PC-9 (cell line): ENCODE data around the gene RASD2. TPM values are rescaled to one million over a fixed set of nuclear protein-coding genes. Genes with fewer than 3 reads are reported as not detected.

Experiments used
- BruUV-seq: library from RNA; stranded (reverse); fragments of 400-500 nt; replicated peaks from 2 replicates; lab custom pipeline; 2021; lab: Mats Ljungman, UMichigan
- CTCF ChIA-PET: fragments of 300-600 bp; sonication (Branson Sonifier 250); formaldehyde crosslinking; loops from one replicate; lab custom pipeline; 2022; ENCODE audit warnings: antibody characterized with exemption; lab: Charles Lee
- POLR2A ChIA-PET: fragments of 300-600 bp; sonication (Branson Sonifier 250); formaldehyde crosslinking; loops from one replicate; lab custom pipeline; 2022; ENCODE audit warnings: antibody characterized with exemption; ENCODE audit not compliant: unreplicated experiment; lab: Charles Lee
- DNase-seq, 2 experiments: peaks; one replicate each; pipeline versions ENCODE4 v3.0.0 to v3.0.0-alpha.2; 2015 to 2022; ENCODE audit warnings: mixed read lengths in 1 of 2
- H2AFZ ChIP-seq: fragments of 200-600 bp; sonication (generic); 2 replicates; pipeline ENCODE4 v1.8.1; 2017; ENCODE audit warnings: antibody characterized with exemption
- H3F3A ChIP-seq: fragments of 200-600 bp; sonication (generic); 2 replicates; pipeline ENCODE4 v1.8.1; 2017; ENCODE audit warnings: antibody characterized with exemption, mild to moderate bottlenecking, low read depth; ENCODE audit not compliant: insufficient read depth
- H3K27ac ChIP-seq: fragments of 200-600 bp; sonication (generic); 2 replicates; pipeline ENCODE4 v1.6.1; 2016; ENCODE audit warnings: mixed run types
- H3K27me3 ChIP-seq: fragments of 200-600 bp; sonication (generic); 2 replicates; pipeline ENCODE4 v1.6.1; 2016; ENCODE audit warnings: low read depth, mixed run types; ENCODE audit not compliant: insufficient read depth
- H3K36me3 ChIP-seq: fragments of 200-600 bp; sonication (generic); 2 replicates; pipeline ENCODE4 v1.6.1; 2016; ENCODE audit warnings: low read depth, mixed run types
- H3K4me1 ChIP-seq: fragments of 200-600 bp; sonication (generic); replicated peaks from 2 replicates; pipeline ENCODE4 v1.6.1; 2016; ENCODE audit warnings: mixed run types; ENCODE audit not compliant: insufficient read depth
- H3K4me2 ChIP-seq: fragments of 200-600 bp; sonication (generic); 2 replicates; pipeline ENCODE4 v1.6.1; 2017; ENCODE audit warnings: mixed run types
- H3K4me3 ChIP-seq: fragments of 200-600 bp; sonication (generic); 2 replicates; pipeline ENCODE4 v1.6.1; 2016; ENCODE audit warnings: mixed run types
- H3K79me2 ChIP-seq: fragments of 200-600 bp; sonication (generic); 2 replicates; pipeline ENCODE4 v1.6.1; 2017; ENCODE audit warnings: low read depth, mixed run types
- H3K9me2 ChIP-seq: fragments of 200-600 bp; sonication (generic); 2 replicates; pipeline ENCODE4 v1.8.1; 2017; ENCODE audit warnings: mild to moderate bottlenecking; ENCODE audit not compliant: insufficient read depth
- H3K9me3 ChIP-seq: fragments of 200-600 bp; sonication (generic); 2 replicates; pipeline ENCODE4 v1.8.1; 2016; ENCODE audit warnings: low read depth; ENCODE audit not compliant: insufficient read depth
- H4K20me1 ChIP-seq: fragments of 200-600 bp; sonication (generic); 2 replicates; pipeline ENCODE4 v1.8.1; 2017; ENCODE audit not compliant: insufficient read depth
- EZH2 ChIP-seq: fragments of 200-600 bp; sonication (generic); IDR thresholded peaks from 2 replicates; pipeline ENCODE4 v1.8.0; 2017; ENCODE audit warnings: antibody characterized with exemption, low read depth
- intact Hi-C: fragments of 100-400 bp; cut with micrococcal nuclease; formaldehyde crosslinking; loops from one replicate; pipeline ENCODE4 v1.10.0; 2022; ENCODE audit not compliant: unreplicated experiment
- total RNA-seq: library from RNA; stranded (reverse); gene quantifications from 2 replicates; pipeline ENCODE4 v1.2.3, GENCODE V29; 2021
- TF ChIP-seq, protein P1 (sequence below): fragments of 200-600 bp; sonication (generic); conservative IDR thresholded peaks from 2 replicates; pipeline ENCODE4 v1.6.1; 2017; ENCODE audit warnings: mixed run types, antibody characterized with exemption, mild to moderate bottlenecking, moderate library complexity

RASD2 gene
- total RNA-seq, 1 experiment from 2014 or later: 0.70 TPM

DNA sequence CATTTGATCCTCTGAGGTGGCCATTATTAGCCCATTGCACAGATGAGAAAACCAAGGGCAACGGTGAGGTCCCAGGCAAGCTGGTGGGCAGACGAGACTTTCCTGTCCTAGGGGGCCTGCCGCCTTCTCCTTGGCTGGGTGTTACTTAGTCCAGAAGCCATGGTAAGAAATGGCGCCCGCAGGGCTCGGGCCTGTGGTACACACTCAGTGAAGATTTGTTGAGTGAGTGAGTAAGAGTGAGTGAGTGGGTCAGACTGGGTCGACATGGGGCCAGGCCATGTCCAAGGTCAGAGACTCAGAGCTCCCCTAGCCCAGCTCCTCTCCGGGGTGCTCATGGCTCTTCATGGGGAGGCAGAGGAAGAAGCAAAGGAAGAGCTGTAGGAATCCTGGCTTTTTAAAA lies 36.0 kb downstream of the RASD2 start:
- Histone ChIP-seq H3F3A (peaks cover 43% of the 10 kb centered on the region), H3K4me2 (no peak overlapping the region), H3K27me3 (no peaks in the 10 kb centered on the region), H2AFZ (no peak overlapping the region), H3K36me3 (peaks cover 36% of the 10 kb centered on the region), H3K4me1 (no peaks in the 10 kb centered on the region), H4K20me1 (0 out of 2 replicates have a peak, but pooled peaks cover 9% of the 10 kb centered on the region), H3K4me3 (no peak overlapping the region), H3K9me3 (no peaks in the 10 kb centered on the region), H3K27ac (no peak overlapping the region), H3K9me2 (no peaks in the 10 kb centered on the region), H3K79me2 (peaks cover 24% of the 10 kb centered on the region)
- ChIA-PET CTCF (no interaction called here), POLR2A (no interaction called here)
- BruUV-seq: no TSS peak
- TF ChIP-seq EZH2: no peak
- TF ChIP-seq, protein P1, sequence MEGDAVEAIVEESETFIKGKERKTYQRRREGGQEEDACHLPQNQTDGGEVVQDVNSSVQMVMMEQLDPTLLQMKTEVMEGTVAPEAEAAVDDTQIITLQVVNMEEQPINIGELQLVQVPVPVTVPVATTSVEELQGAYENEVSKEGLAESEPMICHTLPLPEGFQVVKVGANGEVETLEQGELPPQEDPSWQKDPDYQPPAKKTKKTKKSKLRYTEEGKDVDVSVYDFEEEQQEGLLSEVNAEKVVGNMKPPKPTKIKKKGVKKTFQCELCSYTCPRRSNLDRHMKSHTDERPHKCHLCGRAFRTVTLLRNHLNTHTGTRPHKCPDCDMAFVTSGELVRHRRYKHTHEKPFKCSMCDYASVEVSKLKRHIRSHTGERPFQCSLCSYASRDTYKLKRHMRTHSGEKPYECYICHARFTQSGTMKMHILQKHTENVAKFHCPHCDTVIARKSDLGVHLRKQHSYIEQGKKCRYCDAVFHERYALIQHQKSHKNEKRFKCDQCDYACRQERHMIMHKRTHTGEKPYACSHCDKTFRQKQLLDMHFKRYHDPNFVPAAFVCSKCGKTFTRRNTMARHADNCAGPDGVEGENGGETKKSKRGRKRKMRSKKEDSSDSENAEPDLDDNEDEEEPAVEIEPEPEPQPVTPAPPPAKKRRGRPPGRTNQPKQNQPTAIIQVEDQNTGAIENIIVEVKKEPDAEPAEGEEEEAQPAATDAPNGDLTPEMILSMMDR: no peak
- DNase-seq: no peak
- intact Hi-C loops: no loop called here

DNA sequence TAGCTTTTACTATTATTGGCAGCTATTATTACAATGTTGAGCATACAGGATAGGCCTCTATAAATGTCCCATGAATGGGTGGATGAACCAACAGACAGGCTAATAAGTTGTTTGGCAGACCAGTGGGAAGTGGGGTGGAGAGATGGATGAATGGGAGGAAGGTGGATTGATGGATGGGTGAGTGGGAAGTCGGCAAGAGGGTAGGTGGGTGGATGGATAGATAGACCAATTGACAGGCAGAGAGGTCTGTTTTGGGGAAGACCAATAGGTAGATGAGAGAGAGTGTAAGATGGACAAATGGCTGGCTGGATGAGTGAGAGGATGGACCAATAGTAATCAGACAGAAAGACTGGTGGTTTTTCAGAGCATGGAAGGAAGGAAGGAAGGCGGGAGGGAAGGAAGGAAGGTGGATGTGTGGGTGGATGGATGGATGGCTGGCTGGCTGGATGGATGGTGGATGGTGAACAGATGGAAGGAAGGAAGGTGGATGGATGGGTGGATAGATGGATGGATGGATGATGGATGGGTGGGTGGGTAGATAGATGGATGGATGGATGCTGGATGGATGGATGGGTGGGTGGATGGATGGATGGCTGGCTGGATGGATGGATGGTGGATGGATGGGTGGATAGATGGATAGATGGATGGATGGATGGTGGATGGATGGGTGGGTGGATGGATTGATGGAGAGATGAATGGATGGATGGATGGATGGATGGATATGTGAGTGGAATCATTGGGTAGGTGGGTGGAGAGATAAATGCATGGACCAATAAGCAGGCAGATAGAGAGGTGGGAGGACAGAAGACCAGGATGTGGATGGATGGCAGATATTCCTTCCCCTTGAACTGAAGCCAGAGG lies 37.4 kb downstream of the RASD2 start:
- intact Hi-C loops: no loop called here
- Histone ChIP-seq H3F3A (peaks cover 41% of the 10 kb centered on the region; the same call in 1 of the 2 replicates), H3K9me2 (no peaks in the 10 kb centered on the region), H3K27ac (no peak overlapping the region), H4K20me1 (peaks cover 20% of the 10 kb centered on the region), H3K79me2 (peaks cover 37% of the 10 kb centered on the region), H2AFZ (no peak overlapping the region), H3K9me3 (no peaks in the 10 kb centered on the region), H3K27me3 (no peaks in the 10 kb centered on the region), H3K4me3 (no peak overlapping the region), H3K36me3 (peaks cover 38% of the 10 kb centered on the region), H3K4me2 (no peak overlapping the region), H3K4me1 (peaks cover 10% of the 10 kb centered on the region)
- ChIA-PET CTCF (interaction anchor here (0.5 kb wide), 1 partner anchor 242 kb away, joined by 3 read pairs; no protein-coding TSS in a partner anchor), POLR2A (interaction anchor here (0.6 kb wide), 1 partner anchor 34 kb away, joined by 5 read pairs; no protein-coding TSS in a partner anchor)
- DNase-seq: no peak
- TF ChIP-seq, protein P1: no peak
- no peak for TF ChIP-seq EZH2
- BruUV-seq: no TSS peak

DNA sequence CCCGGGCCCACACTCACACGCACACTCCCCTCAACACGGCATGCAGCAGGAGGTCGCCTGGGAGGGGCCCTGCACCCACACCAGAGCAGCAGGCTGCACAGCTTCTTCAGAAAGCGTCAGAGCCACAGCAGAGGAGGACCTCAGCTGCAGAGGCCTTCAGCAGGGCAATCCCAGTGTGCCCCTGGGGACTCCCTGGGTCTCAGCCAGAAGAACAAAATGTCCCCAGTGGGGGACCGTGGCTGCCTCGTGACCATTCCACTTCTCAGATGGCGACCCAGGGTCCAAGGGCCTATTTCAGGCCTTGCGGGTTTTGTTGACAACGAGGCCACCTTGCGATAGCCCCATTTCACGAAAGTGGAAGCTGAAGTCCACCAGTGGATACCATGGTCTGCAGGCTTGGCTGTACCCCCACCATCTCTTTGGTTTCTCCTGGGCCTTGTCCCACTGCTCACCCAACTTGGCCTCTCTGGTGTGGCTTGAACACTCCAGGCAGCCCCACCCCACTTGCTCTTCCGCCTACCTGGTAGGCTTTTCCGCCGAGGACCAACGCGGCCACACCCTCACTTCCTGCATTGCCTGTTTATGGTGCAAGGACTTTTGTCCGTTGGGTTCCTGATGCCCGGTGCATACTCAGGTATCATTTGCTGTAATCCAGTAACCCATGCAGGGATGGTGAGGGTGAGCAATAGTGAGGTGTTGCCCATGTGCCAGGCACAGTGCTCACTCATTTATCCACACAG lies 38.4 kb downstream of the RASD2 start:
- Histone ChIP-seq H3K36me3 (peaks cover 35% of the 10 kb centered on the region), H3F3A (peaks cover 40% of the 10 kb centered on the region; the same call in 1 of the 2 replicates), H2AFZ (no peak overlapping the region), H4K20me1 (peaks cover 18% of the 10 kb centered on the region), H3K27ac (no peak overlapping the region), H3K4me3 (no peak overlapping the region), H3K27me3 (no peaks in the 10 kb centered on the region), H3K9me2 (no peaks in the 10 kb centered on the region), H3K79me2 (peaks cover 47% of the 10 kb centered on the region), H3K9me3 (no peaks in the 10 kb centered on the region), H3K4me1 (peaks cover 20% of the 10 kb centered on the region), H3K4me2 (no peak overlapping the region)
- BruUV-seq: no TSS peak
- intact Hi-C loops: no loop called here
- ChIA-PET POLR2A (no interaction called here), CTCF (no interaction called here)
- TF ChIP-seq, protein P1: no peak
- no peak for TF ChIP-seq EZH2
- DNase-seq: no peak
